Measurements from ENCODE around the gene AHDC1. TPM values are rescaled to one million over a fixed set of nuclear protein-coding genes. Genes with fewer than 3 reads are reported as not detected.
A peak's percentile ranks its signal among the peaks of the same experiment; 100 is the strongest.

AHDC1 gene
- total and polyA plus RNA-seq, 9 of the 15 experiments (the other 6 are each of a cell fraction or from before 2014, with no cell fraction given): 0.21 to 36.4 (median 4.7) TPM

GRCh38 chr1:27588256-27589232 lies 15.4 kb downstream of the AHDC1 start (continued):
- no peak for TF ChIP-seq ELF4 (CRISPR knock-in tag; IDR thresholded peaks at IDR 0.05)
- TF ChIP-seq CC2D1A (IDR thresholded peaks at IDR 0.05): no peak
- TF ChIP-seq SUPT5H (IDR thresholded peaks at IDR 0.05): 0 out of 2 replicates have a peak, but pooled peaks have one; percentile 32
- TF ChIP-seq ZNF354B (CRISPR knock-in tag; IDR thresholded peaks at IDR 0.05): no peak
- 0 out of 2 replicates have a peak, but pooled peaks have one; percentile 14 for TF ChIP-seq USF1 (CRISPR knock-in tag; IDR thresholded peaks at IDR 0.05)
- TF ChIP-seq HMBOX1 (IDR thresholded peaks at IDR 0.05): no peak
- no peak for TF ChIP-seq STAG1 (CRISPR knock-in tag; IDR thresholded peaks at IDR 0.05; ENCODE audit: borderline replicate concordance)
- no peak for TF ChIP-seq ZBTB8A (IDR thresholded peaks at IDR 0.05; ENCODE audit: partially characterized antibody)
- TF ChIP-seq, protein P1, sequence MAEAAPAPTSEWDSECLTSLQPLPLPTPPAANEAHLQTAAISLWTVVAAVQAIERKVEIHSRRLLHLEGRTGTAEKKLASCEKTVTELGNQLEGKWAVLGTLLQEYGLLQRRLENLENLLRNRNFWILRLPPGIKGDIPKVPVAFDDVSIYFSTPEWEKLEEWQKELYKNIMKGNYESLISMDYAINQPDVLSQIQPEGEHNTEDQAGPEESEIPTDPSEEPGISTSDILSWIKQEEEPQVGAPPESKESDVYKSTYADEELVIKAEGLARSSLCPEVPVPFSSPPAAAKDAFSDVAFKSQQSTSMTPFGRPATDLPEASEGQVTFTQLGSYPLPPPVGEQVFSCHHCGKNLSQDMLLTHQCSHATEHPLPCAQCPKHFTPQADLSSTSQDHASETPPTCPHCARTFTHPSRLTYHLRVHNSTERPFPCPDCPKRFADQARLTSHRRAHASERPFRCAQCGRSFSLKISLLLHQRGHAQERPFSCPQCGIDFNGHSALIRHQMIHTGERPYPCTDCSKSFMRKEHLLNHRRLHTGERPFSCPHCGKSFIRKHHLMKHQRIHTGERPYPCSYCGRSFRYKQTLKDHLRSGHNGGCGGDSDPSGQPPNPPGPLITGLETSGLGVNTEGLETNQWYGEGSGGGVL (CRISPR knock-in tag; IDR thresholded peaks at IDR 0.05): no peak
- peak; percentile 24; the same call in 1 of the 2 replicates for TF ChIP-seq POLR2A (conservative IDR thresholded peaks at IDR 0.05)
- peak in 1 of 2 experiments; percentile 10; a peak in 1 of 4 replicates for TF ChIP-seq KDM1A (IDR thresholded peaks at IDR 0.05)

Measured in K562 (cell line).